HEK293T (cell line): ENCODE data around the gene NAA10.

Experiments
- CTCF ChIA-PET: fragments of 350-600 bp; formaldehyde crosslinking; extraction: SDS; loops from one replicate; lab custom pipeline; 2021; ENCODE audit warnings: antibody characterized with exemption, inconsistent platforms; lab: Yijun Ruan, JAX
- POLR2A ChIA-PET: fragments of 350-600 bp; formaldehyde crosslinking; extraction: SDS; loops from one replicate; lab custom pipeline; 2020; ENCODE audit warnings: antibody characterized with exemption, inconsistent platforms; lab: Yijun Ruan, JAX
- DNase-seq: peaks from one replicate; pipeline ENCODE4 v3.0.0; 2012; ENCODE audit warnings: mixed read lengths; ENCODE audit errors: extremely low spot score
- ARNT ChIP-seq: fragments of 450-650 bp; IDR thresholded peaks from 2 replicates; pipeline ENCODE4 v1.6.1; 2017; ENCODE audit warnings: mild to moderate bottlenecking
- BHLHE40 ChIP-seq: fragments of 450-650 bp; IDR thresholded peaks from 2 replicates; pipeline ENCODE4 v1.6.1; 2016; ENCODE audit warnings: mild to moderate bottlenecking, moderate library complexity, borderline replicate concordance
- CTBP1 ChIP-seq: fragments of 450-650 bp; IDR thresholded peaks from 2 replicates; pipeline ENCODE4 v1.6.1; 2016; ENCODE audit warnings: borderline replicate concordance
- ELF4 ChIP-seq: fragments of 450-650 bp; IDR thresholded peaks from 2 replicates; pipeline ENCODE4 v1.6.1; 2017; ENCODE audit warnings: antibody characterized with exemption
- FOXA1 ChIP-seq: fragments of 450-650 bp; IDR thresholded peaks from 2 replicates; pipeline ENCODE4 v1.6.1; 2016; ENCODE audit warnings: mild to moderate bottlenecking
- FOXK2 ChIP-seq: fragments of 450-650 bp; IDR thresholded peaks from 2 replicates; pipeline ENCODE4 v1.6.1; 2016; ENCODE audit warnings: mild to moderate bottlenecking
- FOXM1 ChIP-seq: fragments of 450-650 bp; IDR thresholded peaks from 2 replicates; pipeline ENCODE4 v1.6.1; 2017; ENCODE audit warnings: mild to moderate bottlenecking, borderline replicate concordance
- HDGF ChIP-seq: fragments of 450-650 bp; IDR thresholded peaks from 2 replicates; pipeline ENCODE4 v1.6.1; 2017; ENCODE audit warnings: antibody characterized with exemption, borderline replicate concordance
- L3MBTL2 ChIP-seq: fragments of 450-650 bp; conservative IDR thresholded peaks from 2 replicates; pipeline ENCODE4 v1.6.1; 2016; ENCODE audit warnings: mild to moderate bottlenecking
- LEF1 ChIP-seq: fragments of 450-650 bp; IDR thresholded peaks from 2 replicates; pipeline ENCODE4 v1.6.1; 2017; ENCODE audit warnings: mild to moderate bottlenecking, borderline replicate concordance
- NFRKB ChIP-seq: fragments of 450-650 bp; IDR thresholded peaks from 2 replicates; pipeline ENCODE4 v1.6.1; 2016; ENCODE audit warnings: mild to moderate bottlenecking, moderate library complexity
- PKNOX1 ChIP-seq: fragments of 450-650 bp; IDR thresholded peaks from 2 replicates; pipeline ENCODE4 v1.6.1; 2016
- SP1 ChIP-seq: fragments of 450-650 bp; IDR thresholded peaks from 2 replicates; pipeline ENCODE4 v1.6.1; 2017
- SUZ12 ChIP-seq: fragments of 450-650 bp; IDR thresholded peaks from 2 replicates; pipeline ENCODE4 v1.6.1; 2016; ENCODE audit warnings: mild to moderate bottlenecking
- TARDBP ChIP-seq: fragments of 450-650 bp; IDR thresholded peaks from 2 replicates; pipeline ENCODE4 v1.6.1; 2016
- ZNF384 ChIP-seq: fragments of 450-650 bp; IDR thresholded peaks from 2 replicates; pipeline ENCODE4 v1.6.1; 2016

The NAA10 gene

GRCh38 chrX:153938226-153938786, 3.5 kb upstream of the NAA10 start:
- POLR2A ChIA-PET: interaction anchor here (0.8 kb wide), 1 partner anchor 33 kb away, joined by 3 read pairs; the partner anchor contains the start of gene HCFC1
- no peak for DNase-seq
- CTCF ChIA-PET: interaction anchor here (0.6 to 3.0 kb wide), 5 partner anchors 9 to 145 kb away, joined by 3 to 15 read pairs (median 5); no protein-coding TSS in a partner anchor
- no peak for TF ChIP-seq SP1
- TF ChIP-seq BHLHE40: no peak
- TF ChIP-seq TARDBP: no peak
- no peak for TF ChIP-seq SUZ12
- TF ChIP-seq L3MBTL2: no peak
- TF ChIP-seq ELF4: no peak
- no peak for TF ChIP-seq ZNF384
- no peak for TF ChIP-seq CTBP1
- no peak for TF ChIP-seq FOXM1
- TF ChIP-seq LEF1: no peak

GRCh38 chrX:153937056-153937455, 2.2 kb upstream of the NAA10 start:
- ChIA-PET POLR2A (no interaction called here), CTCF (interaction anchor here (0.6 to 3.0 kb wide), 3 partner anchors 11 to 175 kb away, joined by 3 to 15 read pairs (median 6); no protein-coding TSS in a partner anchor)
- TF ChIP-seq FOXK2 (no peak), ELF4 (no peak), FOXM1 (no peak), TARDBP (no peak), PKNOX1 (no peak)
- no peak for DNase-seq

DNA sequence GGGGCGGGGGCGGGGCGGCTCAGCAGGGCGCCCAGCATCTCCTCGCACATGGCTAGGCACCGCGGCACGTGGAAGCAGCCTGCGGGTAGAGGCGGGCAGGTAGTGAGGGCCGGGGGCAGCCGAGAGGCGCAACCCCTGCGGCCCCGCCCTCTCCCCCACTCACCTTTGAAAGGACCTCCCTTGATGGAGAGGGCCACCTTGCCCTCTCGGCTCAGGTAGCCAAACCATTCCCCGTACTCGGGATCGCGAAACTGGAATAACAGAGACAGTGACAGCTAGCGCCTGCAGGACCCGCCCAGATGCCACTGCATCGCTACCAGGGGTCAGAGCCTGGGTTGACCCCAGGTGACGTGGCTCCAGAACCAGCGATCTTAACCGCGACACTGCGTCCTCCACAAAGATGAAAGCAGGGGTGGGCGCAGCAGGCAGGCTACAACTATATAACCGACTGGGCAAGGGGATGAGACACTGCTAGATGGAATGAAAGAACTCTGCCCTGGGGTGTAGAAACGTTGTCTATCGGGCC, 552 bp upstream of the NAA10 start:
- POLR2A ChIA-PET: interaction anchor here (0.7 to 2.0 kb wide), 10 partner anchors 9 to 591 kb away, joined by 3 to 9 read pairs (median 3); partner anchors contain the start of genes ARHGAP4, HCFC1 and RENBP
- no peak for TF ChIP-seq ELF4
- no peak for TF ChIP-seq FOXA1
- no peak for TF ChIP-seq NFRKB
- no peak for TF ChIP-seq HDGF
- TF ChIP-seq CTBP1: no peak
- peak; percentile 54 for TF ChIP-seq L3MBTL2
- no peak for DNase-seq
- CTCF ChIA-PET: interaction anchor here (0.6 to 0.8 kb wide), 2 partner anchors 11 to 12 kb away, joined by 3 read pairs; no protein-coding TSS in a partner anchor

- POLR2A ChIA-PET: interaction anchor here (0.8 to 2.0 kb wide), 10 partner anchors 8 to 592 kb away, joined by 3 to 9 read pairs (median 4); partner anchors contain the start of genes ARHGAP4, HCFC1, IDH3G and RENBP
Measured at GRCh38 chrX:153934148-153934761, 582 bp downstream of the NAA10 start.

GRCh38 chrX:153933748-153934147, 1.1 kb downstream of the NAA10 start:
- TF ChIP-seq FOXM1 (no peak), HDGF (no peak), ELF4 (no peak), SUZ12 (no peak), SP1 (no peak), TARDBP (no peak), BHLHE40 (no peak), PKNOX1 (no peak), LEF1 (no peak), ZNF384 (no peak), CTBP1 (no peak), FOXK2 (no peak), ARNT (no peak), FOXA1 (no peak), NFRKB (no peak), L3MBTL2 (no peak)
- ChIA-PET POLR2A (interaction anchor here (0.9 to 1.5 kb wide), 2 partner anchors 13 to 139 kb away, joined by 3 to 5 read pairs; partner anchors contain the start of genes IDH3G and SSR4), CTCF (interaction anchor here (1.0 to 2.1 kb wide), 3 partner anchors 11 to 13 kb away, joined by 3 to 9 read pairs (median 5); partner anchors contain the start of gene RENBP)
- DNase-seq: no peak

More at GRCh38 chrX:153934148-153934761, 582 bp downstream of the NAA10 start:
- no peak for DNase-seq
- CTCF ChIA-PET: interaction anchor here (0.6 to 2.1 kb wide), 4 partner anchors 9 to 12 kb away, joined by 3 to 9 read pairs (median 4); partner anchors contain the start of gene RENBP
- TF ChIP-seq ZNF384: no peak
- no peak for TF ChIP-seq FOXA1
- TF ChIP-seq FOXM1: no peak
- TF ChIP-seq SUZ12: no peak

DNA sequence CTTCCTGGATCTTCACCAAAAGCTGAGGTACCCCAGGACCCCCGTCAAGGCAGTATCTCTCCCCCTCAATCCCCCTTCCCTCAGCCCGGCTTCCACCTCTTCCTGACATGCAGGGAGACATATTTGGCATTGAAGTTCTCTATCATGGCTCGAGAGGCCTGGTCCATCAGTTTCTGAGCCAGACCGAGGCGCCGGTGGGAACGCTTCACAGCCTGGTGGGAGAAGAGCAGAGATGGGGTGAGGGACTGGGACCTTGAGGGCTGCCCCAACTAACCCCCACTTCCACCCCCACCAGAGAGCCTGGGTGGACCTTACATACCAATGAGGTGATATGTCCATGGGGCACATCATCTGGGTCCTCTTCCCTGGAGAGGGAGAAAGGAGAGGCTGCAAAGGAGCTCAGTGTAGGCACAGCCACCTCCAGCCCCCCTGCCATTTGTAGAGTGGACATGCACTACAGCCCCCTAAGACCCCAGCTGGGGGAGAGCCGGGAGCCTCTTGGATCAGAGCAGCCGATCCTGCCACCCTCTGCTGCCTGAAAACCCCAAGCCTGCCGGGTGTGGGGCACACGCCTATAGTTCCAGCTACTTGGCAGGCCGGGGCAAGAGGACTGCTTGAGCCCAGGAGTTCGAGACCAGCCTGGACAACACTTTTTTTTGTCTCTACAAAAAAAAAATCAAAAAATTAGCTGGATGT, 2.5 kb downstream of the NAA10 start:
- TF ChIP-seq ELF4: no peak
- no peak for TF ChIP-seq FOXM1
- TF ChIP-seq TARDBP: no peak
- no peak for TF ChIP-seq BHLHE40
- no peak for DNase-seq
- ChIA-PET POLR2A (interaction anchor here (4.0 kb wide), 1 partner anchor 38 kb away, joined by 13 read pairs; the partner anchor contains the start of gene HCFC1), CTCF (interaction anchor here (2.1 kb wide), 1 partner anchor 14 kb away, joined by 9 read pairs; no protein-coding TSS in a partner anchor)
